22Rv1 (cell line): ENCODE data around the gene INPP5A.

Experiments
- CTCF ChIP-seq: fragments of 450-650 bp; IDR thresholded peaks from 2 replicates; pipeline ENCODE4 v1.5.1; 2017; ENCODE audit warnings: mild to moderate bottlenecking
- ZFX ChIP-seq: fragments of 450-650 bp; IDR thresholded peaks from 2 replicates; pipeline ENCODE4 v1.6.1; 2017; ENCODE audit warnings: antibody characterized with exemption, borderline replicate concordance

- TF ChIP-seq CTCF = no peak
- TF ChIP-seq ZFX = no peak
Observed at GRCh38 chr10:132541601-132542011, 4.0 kb downstream of the INPP5A start.
